GM12874 (cell line): ENCODE results near the gene HOXA6.

Source experiments
- TF ChIP-seq, protein P1 (sequence below): IDR thresholded peaks from 2 replicates; pipeline ENCODE4 v1.5.1; 2011; ENCODE audit warnings: low read depth, mild to moderate bottlenecking, control low read depth, low read length, moderate library complexity; ENCODE audit not compliant: insufficient read depth

The HOXA6 gene

DNA sequence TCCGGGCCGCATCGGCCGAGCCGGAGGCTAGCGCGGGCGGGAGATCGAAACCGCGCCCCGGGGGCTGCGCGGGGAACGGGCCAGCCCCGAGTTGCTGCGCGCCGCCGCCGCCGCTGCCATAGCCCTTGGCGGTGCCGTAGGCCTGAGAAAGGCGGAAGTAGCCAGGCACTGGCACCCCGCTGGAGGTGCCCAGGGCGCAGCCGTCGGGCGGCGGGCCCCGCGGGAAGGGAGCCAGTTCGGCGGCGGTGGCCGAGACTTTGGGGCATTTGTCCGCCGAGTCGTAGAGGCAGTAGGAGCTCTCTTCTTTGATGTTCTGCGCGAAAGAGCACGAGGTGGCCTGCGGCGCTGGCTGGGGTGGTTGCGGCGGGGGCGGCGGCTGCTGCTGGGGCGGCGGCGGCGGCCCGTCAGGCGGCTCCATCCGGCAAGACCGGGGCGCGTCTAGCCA, 26.0 kb upstream of the HOXA6 start:
- TF ChIP-seq, protein P1, sequence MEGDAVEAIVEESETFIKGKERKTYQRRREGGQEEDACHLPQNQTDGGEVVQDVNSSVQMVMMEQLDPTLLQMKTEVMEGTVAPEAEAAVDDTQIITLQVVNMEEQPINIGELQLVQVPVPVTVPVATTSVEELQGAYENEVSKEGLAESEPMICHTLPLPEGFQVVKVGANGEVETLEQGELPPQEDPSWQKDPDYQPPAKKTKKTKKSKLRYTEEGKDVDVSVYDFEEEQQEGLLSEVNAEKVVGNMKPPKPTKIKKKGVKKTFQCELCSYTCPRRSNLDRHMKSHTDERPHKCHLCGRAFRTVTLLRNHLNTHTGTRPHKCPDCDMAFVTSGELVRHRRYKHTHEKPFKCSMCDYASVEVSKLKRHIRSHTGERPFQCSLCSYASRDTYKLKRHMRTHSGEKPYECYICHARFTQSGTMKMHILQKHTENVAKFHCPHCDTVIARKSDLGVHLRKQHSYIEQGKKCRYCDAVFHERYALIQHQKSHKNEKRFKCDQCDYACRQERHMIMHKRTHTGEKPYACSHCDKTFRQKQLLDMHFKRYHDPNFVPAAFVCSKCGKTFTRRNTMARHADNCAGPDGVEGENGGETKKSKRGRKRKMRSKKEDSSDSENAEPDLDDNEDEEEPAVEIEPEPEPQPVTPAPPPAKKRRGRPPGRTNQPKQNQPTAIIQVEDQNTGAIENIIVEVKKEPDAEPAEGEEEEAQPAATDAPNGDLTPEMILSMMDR = no peak

DNA sequence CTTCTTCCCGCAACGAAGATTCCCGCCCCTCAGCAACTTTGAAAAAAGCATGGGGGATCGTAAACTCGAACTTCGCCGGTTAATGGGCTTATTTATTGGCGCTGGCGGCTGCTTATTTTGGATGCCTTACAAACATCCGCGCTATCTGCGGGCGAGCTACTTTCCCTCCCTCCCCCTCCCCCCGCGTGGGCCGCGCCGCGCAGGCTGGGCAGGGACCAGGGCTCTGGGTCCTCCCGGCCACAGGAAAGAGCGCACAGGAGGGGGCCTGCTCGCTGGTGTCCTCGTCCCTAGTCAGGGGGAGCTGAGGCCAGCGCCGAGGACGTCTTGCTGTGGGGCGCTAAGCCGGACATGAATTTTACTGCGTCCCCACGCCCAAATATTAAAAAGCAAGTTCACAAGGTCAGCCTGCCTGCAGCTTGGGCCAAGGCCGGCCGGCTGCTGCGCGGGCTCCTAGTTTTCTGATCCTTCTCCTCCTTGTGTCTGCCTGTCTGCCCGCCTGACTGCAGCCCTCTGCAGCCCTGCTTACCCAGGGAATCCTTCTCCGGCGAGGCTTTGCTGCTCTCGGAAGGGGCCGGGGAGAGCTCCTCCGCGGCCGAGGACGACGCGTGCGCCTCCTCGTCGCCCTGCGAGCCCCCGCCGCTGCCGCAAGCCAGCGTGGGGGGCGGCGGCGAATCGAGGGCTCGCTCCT, 25.4 kb upstream of the HOXA6 start:
- TF ChIP-seq, protein P1 = no peak

DNA sequence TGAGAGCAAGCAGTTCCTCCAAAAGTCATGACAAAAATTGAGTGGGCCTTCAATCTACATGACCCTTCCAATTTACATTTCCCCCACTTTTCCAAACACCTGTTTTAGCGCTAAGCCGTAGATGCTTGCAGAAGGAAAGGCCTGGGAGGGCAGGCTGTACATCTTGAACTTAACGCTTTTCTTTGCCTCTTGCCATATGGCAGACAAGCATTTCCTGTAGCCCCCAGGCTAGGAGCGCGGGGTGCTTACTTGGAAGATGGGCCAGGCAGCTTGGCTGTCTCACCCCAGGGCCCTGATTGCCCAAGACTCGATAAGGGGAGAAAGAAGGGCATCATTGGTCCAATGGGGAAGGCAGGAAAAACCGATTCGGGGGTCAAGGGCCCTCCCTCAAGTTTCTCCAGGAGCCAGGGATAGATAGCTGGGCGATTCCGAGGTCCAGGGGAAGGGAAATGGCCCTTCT, 24.8 kb upstream of the HOXA6 start:
- TF ChIP-seq, protein P1 = no peak

DNA sequence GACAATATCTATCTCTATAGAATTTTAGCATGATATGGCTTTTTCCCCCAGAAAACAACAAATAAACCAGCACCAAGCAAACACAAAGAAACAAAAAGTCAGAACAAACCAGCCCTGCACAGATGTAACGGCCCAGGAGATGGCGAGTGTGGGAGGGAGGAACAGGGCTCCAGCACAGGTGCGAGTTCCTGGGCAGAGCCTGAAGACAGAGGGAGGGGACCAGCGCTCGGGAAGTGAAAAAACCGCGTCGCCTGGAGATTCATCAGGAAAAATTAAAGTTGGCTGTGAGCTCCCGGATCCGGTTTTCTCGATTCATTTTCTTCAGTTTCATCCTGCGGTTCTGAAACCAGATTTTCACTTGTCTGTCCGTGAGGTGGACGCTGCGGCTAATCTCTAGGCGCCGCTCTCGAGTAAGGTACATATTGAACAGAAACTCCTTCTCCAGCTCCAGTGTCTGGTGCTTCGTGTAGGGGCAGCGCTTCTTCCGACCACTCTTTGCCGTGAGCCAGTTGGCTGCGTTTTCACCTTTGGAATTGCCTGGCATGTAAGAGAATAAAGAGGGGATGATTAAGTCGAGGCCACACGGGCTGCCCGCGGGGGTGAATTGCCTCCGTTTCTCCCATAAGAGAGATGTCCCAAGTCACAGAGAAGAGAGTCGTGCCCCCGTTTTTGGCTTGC, 24.2 kb upstream of the HOXA6 start:
- TF ChIP-seq, protein P1 = no peak

DNA sequence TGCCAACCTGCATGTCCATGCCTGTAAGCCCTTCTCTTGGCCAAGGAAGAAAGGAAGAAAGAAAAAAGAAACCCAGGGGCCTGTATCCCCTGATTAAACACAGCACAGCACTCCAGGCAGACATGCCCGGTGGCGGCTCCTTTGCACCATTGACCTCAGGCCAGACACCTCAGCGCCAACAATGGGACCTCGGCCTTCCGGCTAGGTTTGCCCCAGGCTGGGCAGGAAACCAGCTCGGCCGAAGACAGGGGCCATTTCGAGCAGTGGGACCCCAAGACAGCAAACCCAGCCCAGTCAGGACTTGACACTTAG, 23.7 kb upstream of the HOXA6 start:
- TF ChIP-seq, protein P1 = no peak

DNA sequence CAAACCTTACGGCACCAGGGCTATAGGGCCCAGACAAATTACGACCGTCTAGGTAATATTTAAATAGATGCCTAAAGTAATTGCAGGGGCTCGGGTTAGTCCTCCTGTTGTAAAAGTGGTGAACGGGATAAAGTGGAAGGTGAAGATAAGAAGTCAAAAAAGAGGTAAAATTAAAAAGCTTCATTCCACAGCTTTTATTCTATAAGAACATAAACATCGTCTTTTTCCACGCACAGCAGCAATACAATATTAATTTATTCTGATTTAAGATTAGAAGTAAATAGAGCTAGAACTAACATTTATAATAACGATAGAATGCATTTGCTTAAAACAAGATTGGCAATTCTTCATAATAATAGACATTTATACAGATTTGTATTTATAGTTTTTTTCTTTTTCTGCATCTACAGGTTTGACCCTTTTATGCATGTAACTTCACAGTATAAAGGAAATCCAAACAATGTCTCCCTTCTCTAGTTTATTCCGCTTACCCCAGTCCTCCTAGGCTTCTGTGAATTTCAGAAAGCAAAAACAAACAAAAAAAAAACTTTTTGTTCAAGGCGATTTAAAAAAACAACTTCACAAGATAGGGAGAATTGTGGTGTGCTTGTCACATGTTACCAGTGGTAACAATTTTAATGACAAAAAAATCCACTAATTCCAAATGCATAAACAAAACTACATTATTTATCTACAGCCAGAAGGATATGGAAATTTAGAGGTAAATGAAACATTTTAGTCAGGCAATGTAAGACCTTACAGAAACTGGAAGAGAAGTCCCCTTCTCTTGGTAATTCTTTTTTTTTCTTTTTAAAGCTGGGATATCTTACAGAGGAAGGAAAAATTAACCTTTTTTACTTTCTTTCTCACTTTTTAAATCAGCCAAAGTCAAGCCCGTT, 23.1 kb upstream of the HOXA6 start:
- TF ChIP-seq, protein P1 = no peak
